Fibroblast of lung (primary cell): ENCODE results near the gene CDC42EP2. TPM values are rescaled to one million over a fixed set of nuclear protein-coding genes. Genes with fewer than 3 reads are reported as not detected.

ENCODE experiments used
- DNase-seq, 2 donors: peaks; one replicate each; pipeline versions ENCODE4 v3.0.0 to v3.0.0-alpha.2; 2010; ENCODE audit warnings: low read depth in 2 of 2
- H2AFZ ChIP-seq: 2 replicates; pipeline ENCODE4 v1.5.1; 2012; ENCODE audit warnings: low read length, control low read depth, inconsistent platforms
- H3K27ac ChIP-seq: 2 replicates; pipeline ENCODE4 v1.5.1; 2011; ENCODE audit warnings: low read length, control low read depth; ENCODE audit not compliant: insufficient read depth
- H3K27me3 ChIP-seq: 2 replicates; pipeline ENCODE4 v1.5.1; 2011; ENCODE audit warnings: mild to moderate bottlenecking, low read length; ENCODE audit not compliant: control insufficient read depth, insufficient read depth
- H3K36me3 ChIP-seq: 2 replicates; pipeline ENCODE4 v1.5.1; 2011; ENCODE audit warnings: low read length; ENCODE audit not compliant: control insufficient read depth, insufficient read depth
- H3K4me1 ChIP-seq: 2 replicates; pipeline ENCODE4 v1.5.1; 2011; ENCODE audit warnings: low read length; ENCODE audit not compliant: control insufficient read depth, insufficient read depth; ENCODE audit errors: extremely low read depth
- H3K4me2 ChIP-seq: 2 replicates; pipeline ENCODE4 v1.5.1; 2011; ENCODE audit warnings: low read length, control low read depth; ENCODE audit not compliant: insufficient read depth; ENCODE audit errors: extremely low read depth
- H3K4me3 ChIP-seq, 4 experiments: fragments of 200-600 bp in 1 of 4; sonication (generic) in 1 of 4; replicated peaks in 1 of 4; 2 replicates each; pipeline ENCODE4 v1.5.1; 2011 to 2016; ENCODE audit warnings: low read length in 4 of 4, low read depth in 3 of 4, mild to moderate bottlenecking in 3 of 4, control low read depth in 2 of 4, inconsistent platforms in 1 of 4, mixed read lengths in 1 of 4; ENCODE audit not compliant: insufficient read depth in 1 of 4; ENCODE audit errors: control extremely low read depth in 1 of 4
- H3K79me2 ChIP-seq: 2 replicates; pipeline ENCODE4 v1.5.1; 2012; ENCODE audit warnings: mild to moderate bottlenecking, low read length, inconsistent platforms; ENCODE audit not compliant: control insufficient read depth, insufficient read depth
- H3K9ac ChIP-seq: 2 replicates; pipeline ENCODE4 v1.5.1; 2011; ENCODE audit warnings: mild to moderate bottlenecking, low read length, control low read depth; ENCODE audit not compliant: insufficient read depth
- H3K9me3 ChIP-seq: 2 replicates; pipeline ENCODE4 v1.5.1; 2012; ENCODE audit warnings: low read depth, low read length; ENCODE audit not compliant: control insufficient read depth, insufficient read depth
- H4K20me1 ChIP-seq: 2 replicates; pipeline ENCODE4 v1.5.1; 2011; ENCODE audit warnings: low read length; ENCODE audit not compliant: control insufficient read depth, insufficient read depth; ENCODE audit errors: extremely low read depth
- CTCF ChIP-seq, 2 donors: IDR thresholded peaks in 1 of 2; conservative IDR thresholded peaks in 1 of 2; 1 replicate in 1 of 2; 2 replicates in 1 of 2; pipeline ENCODE4 v1.5.1; 2011 to 2012; ENCODE audit warnings: low read length in 2 of 2, control low read depth in 1 of 2, inconsistent platforms in 1 of 2, low read depth in 1 of 2, mild to moderate bottlenecking in 1 of 2
- EZH2 ChIP-seq: IDR thresholded peaks from 2 replicates; pipeline ENCODE4 v1.5.1; 2012; ENCODE audit warnings: low read length, control low read depth, mild to moderate bottlenecking; ENCODE audit errors: missing control alignments
- polyA plus RNA-seq, 2 donors: library from polyadenylated mRNA; depleted of rRNA in 1 of 2; stranded (reverse) in 1 of 2; unstranded in 1 of 2; fragments of >200 nt; gene quantifications; 2 replicates each; pipeline ENCODE4 v1.2.1, GENCODE V29; 2011 to 2012; ENCODE audit warnings: missing spikeins in 1 of 2
- total RNA-seq: library from RNA; depleted of rRNA; stranded (reverse); fragments of >200 nt; gene quantifications from 2 replicates; pipeline ENCODE4 v1.2.1, GENCODE V29; 2014

Gene CDC42EP2
- total and polyA plus RNA-seq, 2 donors (not counting 1 experiment from before 2014, with no cell fraction given), result 25.6 to 48.4 TPM

GRCh38 chr11:65310215-65310614 lies 4.5 kb upstream of the CDC42EP2 start:
- peak; percentile 32 to 56 for DNase-seq

GRCh38 chr11:65310736-65311135 lies 3.9 kb upstream of the CDC42EP2 start:
- H3K9ac ChIP-seq, result peak overlapping the region; percentile 49
- H3K4me3 ChIP-seq, result peak overlapping the region in 1 of 4 experiments; percentile 6
- no peaks in the 10 kb centered on the region for H3K9me3 ChIP-seq
- no peaks in the 10 kb centered on the region for H3K27me3 ChIP-seq
- DNase-seq, result peak; percentile 61 to 74
- H3K36me3 ChIP-seq, result no peaks in the 10 kb centered on the region
- H3K27ac ChIP-seq, result peak overlapping the region; percentile 84
- H3K4me2 ChIP-seq, result peak overlapping the region; percentile 79
- peaks cover 36% of the 10 kb centered on the region for H3K4me1 ChIP-seq
- TF ChIP-seq EZH2 (no peak), CTCF (conservative IDR thresholded peaks at IDR 0.05 in 1 of 2, IDR thresholded peaks at IDR 0.05 in 1 of 2; ENCODE audit: low read depth in 1 of 2, low read length in 2 of 2) (no peak)
- no peaks in the 10 kb centered on the region for H4K20me1 ChIP-seq
- no peak overlapping the region for H2AFZ ChIP-seq
- H3K79me2 ChIP-seq, result peaks cover 23% of the 10 kb centered on the region

More at GRCh38 chr11:65310215-65310614, 4.5 kb upstream of the CDC42EP2 start:
- Histone ChIP-seq H3K4me3 (no peak overlapping the region), H3K4me2 (peak overlapping the region; percentile 20), H2AFZ (no peak overlapping the region), H3K27me3 (no peaks in the 10 kb centered on the region), H3K9ac (peak overlapping the region; percentile 49), H4K20me1 (no peaks in the 10 kb centered on the region), H3K79me2 (peaks cover 18% of the 10 kb centered on the region), H3K4me1 (peaks cover 40% of the 10 kb centered on the region), H3K27ac (peak overlapping the region; percentile 84), H3K36me3 (no peaks in the 10 kb centered on the region), H3K9me3 (no peaks in the 10 kb centered on the region)
- TF ChIP-seq EZH2 (no peak), CTCF (conservative IDR thresholded peaks at IDR 0.05 in 1 of 2, IDR thresholded peaks at IDR 0.05 in 1 of 2; ENCODE audit: low read depth in 1 of 2, low read length in 2 of 2) (no peak)

- H3K79me2 ChIP-seq, result peaks cover 28% of the 10 kb centered on the region
- H3K27me3 ChIP-seq, result no peaks in the 10 kb centered on the region
- no peaks in the 10 kb centered on the region for H3K36me3 ChIP-seq
- H3K9ac ChIP-seq, result peak overlapping the region; percentile 41
- H3K4me3 ChIP-seq, result peak overlapping the region in 1 of 4 experiments; percentile 2
- no peaks in the 10 kb centered on the region for H4K20me1 ChIP-seq
- TF ChIP-seq EZH2, result no peak
- no peak for TF ChIP-seq CTCF (conservative IDR thresholded peaks at IDR 0.05 in 1 of 2, IDR thresholded peaks at IDR 0.05 in 1 of 2; ENCODE audit: low read depth in 1 of 2, low read length in 2 of 2)
- DNase-seq, result peak in 1 of 2 donors; percentile 81
- no peak overlapping the region for H2AFZ ChIP-seq
- H3K4me1 ChIP-seq, result peaks cover 35% of the 10 kb centered on the region
- peak overlapping the region; percentile 84 for H3K27ac ChIP-seq
- no peaks in the 10 kb centered on the region for H3K9me3 ChIP-seq
- peak overlapping the region; percentile 79 for H3K4me2 ChIP-seq
Measured at GRCh38 chr11:65311170-65311678, 3.4 kb upstream of the CDC42EP2 start.
